ENCODE results near the gene SPSB1.

Gene SPSB1

GRCh38 chr1:9356021-9356420 is 63.3 kb downstream of the SPSB1 start:
- TF ChIP-seq EZH2phosphoT487 (IDR thresholded peaks at IDR 0.05; ENCODE audit: low read length) (no peak), EZH2 (optimal IDR thresholded peaks at IDR 0.05; ENCODE audit: low read depth, low read length) (no peak), CTCF (IDR thresholded peaks at IDR 0.05; ENCODE audit: low read length) (no peak)
- DNase-seq: no peak
- Histone ChIP-seq H3K79me2 (ENCODE audit: low read length) (no peaks in the 10 kb centered on the region), H3K4me1 (ENCODE audit: low read length) (no peaks in the 10 kb centered on the region), H3K27me3 (replicated peaks; ENCODE audit: insufficient read depth, low read length) (no peaks in the 10 kb centered on the region), H3K27ac (ENCODE audit: low read length) (no peak overlapping the region), H4K20me1 (ENCODE audit: insufficient read depth, low read length) (no peaks in the 10 kb centered on the region), H3K9me3 (replicated peaks; ENCODE audit: insufficient read depth, low read length) (no peaks in the 10 kb centered on the region), H3K9me2 (replicated peaks; ENCODE audit: insufficient read depth, low read length) (no peaks in the 10 kb centered on the region), H3K9ac (ENCODE audit: low read length) (no peak overlapping the region), H3K36me3 (replicated peaks; ENCODE audit: insufficient read depth, low read length) (no peaks in the 10 kb centered on the region), H3K4me3 (ENCODE audit: low read length) (no peak overlapping the region), H3K4me2 (ENCODE audit: low read depth, low read length) (no peak overlapping the region), H2AFZ (ENCODE audit: low read length) (no peak overlapping the region), H3F3A (ENCODE audit: insufficient read depth, low read length) (no peaks in the 10 kb centered on the region)

GRCh38 chr1:9356829-9357466 is 64.3 kb downstream of the SPSB1 start:
- DNase-seq: no peak
- Histone ChIP-seq H3K4me3 (ENCODE audit: low read length) (no peak overlapping the region), H3K36me3 (replicated peaks; ENCODE audit: insufficient read depth, low read length) (no peaks in the 10 kb centered on the region), H3K27me3 (replicated peaks; ENCODE audit: insufficient read depth, low read length) (no peaks in the 10 kb centered on the region), H3K4me2 (ENCODE audit: low read depth, low read length) (no peak overlapping the region), H3F3A (ENCODE audit: insufficient read depth, low read length) (no peaks in the 10 kb centered on the region), H3K9me3 (replicated peaks; ENCODE audit: insufficient read depth, low read length) (no peaks in the 10 kb centered on the region), H4K20me1 (ENCODE audit: insufficient read depth, low read length) (no peaks in the 10 kb centered on the region), H2AFZ (ENCODE audit: low read length) (no peak overlapping the region), H3K79me2 (ENCODE audit: low read length) (no peaks in the 10 kb centered on the region), H3K27ac (ENCODE audit: low read length) (no peak overlapping the region), H3K9me2 (replicated peaks; ENCODE audit: insufficient read depth, low read length) (no peaks in the 10 kb centered on the region), H3K9ac (ENCODE audit: low read length) (no peak overlapping the region), H3K4me1 (ENCODE audit: low read length) (no peaks in the 10 kb centered on the region)
- no peak for TF ChIP-seq EZH2 (optimal IDR thresholded peaks at IDR 0.05; ENCODE audit: low read depth, low read length)
- no peak for TF ChIP-seq CTCF (IDR thresholded peaks at IDR 0.05; ENCODE audit: low read length)
- no peak for TF ChIP-seq EZH2phosphoT487 (IDR thresholded peaks at IDR 0.05; ENCODE audit: low read length)

DNA sequence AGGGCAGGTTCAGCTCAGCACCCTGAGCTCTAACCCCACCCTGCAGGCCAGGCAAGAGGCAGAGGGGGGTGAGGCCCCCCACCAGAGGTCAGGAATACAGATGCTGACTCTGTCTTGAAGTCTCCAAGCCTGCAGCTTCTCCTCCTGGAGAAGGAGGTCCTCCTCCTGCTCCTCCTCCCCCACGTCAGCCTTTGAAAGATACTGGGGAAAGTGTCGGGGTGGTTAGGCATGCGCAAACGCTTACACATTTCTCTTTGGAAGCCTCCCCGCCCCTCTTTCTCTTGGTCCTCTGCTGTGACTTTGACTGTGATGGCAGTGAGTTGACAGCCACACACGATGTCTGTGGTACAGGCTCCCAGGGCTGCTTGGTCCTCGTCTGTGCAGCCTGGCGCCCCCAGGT is 65.3 kb downstream of the SPSB1 start:
- Histone ChIP-seq H3K4me3 (ENCODE audit: low read length) (no peak overlapping the region), H3F3A (ENCODE audit: insufficient read depth, low read length) (no peaks in the 10 kb centered on the region), H3K79me2 (ENCODE audit: low read length) (no peaks in the 10 kb centered on the region), H3K27me3 (replicated peaks; ENCODE audit: insufficient read depth, low read length) (no peaks in the 10 kb centered on the region), H3K9me3 (replicated peaks; ENCODE audit: insufficient read depth, low read length) (no peaks in the 10 kb centered on the region), H3K4me2 (ENCODE audit: low read depth, low read length) (no peak overlapping the region), H3K4me1 (ENCODE audit: low read length) (no peaks in the 10 kb centered on the region), H2AFZ (ENCODE audit: low read length) (no peak overlapping the region), H3K36me3 (replicated peaks; ENCODE audit: insufficient read depth, low read length) (no peaks in the 10 kb centered on the region), H4K20me1 (ENCODE audit: insufficient read depth, low read length) (no peaks in the 10 kb centered on the region), H3K9ac (ENCODE audit: low read length) (no peak overlapping the region), H3K9me2 (replicated peaks; ENCODE audit: insufficient read depth, low read length) (no peaks in the 10 kb centered on the region), H3K27ac (ENCODE audit: low read length) (no peak overlapping the region)
- DNase-seq: no peak
- no peak for TF ChIP-seq CTCF (IDR thresholded peaks at IDR 0.05; ENCODE audit: low read length)
- TF ChIP-seq EZH2phosphoT487 (IDR thresholded peaks at IDR 0.05; ENCODE audit: low read length): no peak
- no peak for TF ChIP-seq EZH2 (optimal IDR thresholded peaks at IDR 0.05; ENCODE audit: low read depth, low read length)
